HS-5 (cell line): Measurements from ENCODE around the gene MAGED2.
"Not testable (repeated sequence)": the region's sequence is repeated elsewhere in the genome, so short reads cannot be mapped to it uniquely, and the experiment has no call there.

Experiments
- DNase-seq: peaks from one replicate; pipeline ENCODE4 v3.0.0-alpha.2; 2012; ENCODE audit warnings: low read depth

MAGED2 gene

DNA sequence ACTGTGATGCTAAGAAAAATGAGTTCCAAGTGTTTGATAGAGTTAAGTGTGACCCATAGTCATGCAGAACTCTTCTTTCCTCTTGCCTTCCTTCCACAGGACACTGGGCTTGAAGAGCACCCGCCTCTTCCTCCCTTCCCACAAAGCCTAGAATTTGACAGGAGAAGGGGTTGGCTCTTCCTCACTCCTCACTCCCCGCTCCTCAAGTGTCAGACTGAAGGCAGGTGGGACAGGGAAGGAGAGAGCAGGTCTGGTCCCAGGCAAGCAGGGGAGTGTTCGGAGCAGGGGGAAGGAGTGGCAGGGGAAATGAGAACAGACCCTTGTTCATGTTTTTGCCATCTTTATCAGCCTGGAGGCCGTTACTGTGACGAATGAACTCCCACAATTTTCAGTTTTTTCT is 10.7 kb downstream of the MAGED2 start:
- no peak for DNase-seq

GRCh38 chrX:54819201-54819600 is 11.7 kb downstream of the MAGED2 start:
- DNase-seq: no peak

- no peak for DNase-seq
Observed at GRCh38 chrX:54820737-54821136, 13.2 kb downstream of the MAGED2 start.

- no peak for DNase-seq
Observed at GRCh38 chrX:54821310-54821709, 13.8 kb downstream of the MAGED2 start.

DNA sequence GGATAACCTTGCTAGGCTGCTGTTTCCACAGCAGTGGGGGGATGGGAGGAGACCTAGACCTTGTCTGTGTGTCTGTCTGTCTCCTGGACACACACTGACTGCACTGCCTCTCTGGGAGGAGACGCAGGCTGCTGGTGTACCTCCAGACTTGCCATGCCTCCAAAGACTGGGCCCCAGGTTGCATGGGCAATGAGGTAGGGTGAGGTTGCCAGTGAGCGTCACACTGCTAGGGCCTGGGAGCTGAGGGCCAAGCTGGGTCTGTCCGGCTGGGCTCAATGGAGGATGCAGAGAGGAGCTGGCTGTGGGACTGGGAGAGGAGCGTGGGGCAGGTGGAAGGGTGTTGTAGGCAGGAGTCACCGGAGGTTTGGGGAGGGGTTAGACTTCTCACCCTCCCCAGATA is 16.6 kb downstream of the MAGED2 start:
- DNase-seq: no peak

DNA sequence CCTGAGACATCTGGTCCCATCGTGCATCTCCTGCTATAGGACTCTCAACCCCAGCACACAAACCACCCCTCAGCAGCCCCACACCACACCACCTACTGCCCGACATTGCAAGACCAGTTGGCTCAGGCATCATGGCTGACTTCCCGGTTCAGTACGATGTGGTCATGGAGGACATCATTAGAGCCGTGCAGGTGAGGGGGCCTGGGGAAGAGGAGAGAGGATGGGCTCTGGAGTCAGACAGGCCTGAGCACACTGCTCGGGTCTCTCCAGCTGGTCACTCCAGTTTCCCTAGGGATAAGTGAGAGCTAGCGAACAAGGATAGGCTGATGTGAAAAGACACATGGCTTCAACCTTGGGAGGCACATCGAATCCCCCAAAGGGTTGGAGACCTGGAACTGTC is 17.2 kb downstream of the MAGED2 start:
- no peak for DNase-seq

- DNase-seq: no peak
Observed at GRCh38 chrX:54825716-54826438, 18.3 kb downstream of the MAGED2 start.

DNA sequence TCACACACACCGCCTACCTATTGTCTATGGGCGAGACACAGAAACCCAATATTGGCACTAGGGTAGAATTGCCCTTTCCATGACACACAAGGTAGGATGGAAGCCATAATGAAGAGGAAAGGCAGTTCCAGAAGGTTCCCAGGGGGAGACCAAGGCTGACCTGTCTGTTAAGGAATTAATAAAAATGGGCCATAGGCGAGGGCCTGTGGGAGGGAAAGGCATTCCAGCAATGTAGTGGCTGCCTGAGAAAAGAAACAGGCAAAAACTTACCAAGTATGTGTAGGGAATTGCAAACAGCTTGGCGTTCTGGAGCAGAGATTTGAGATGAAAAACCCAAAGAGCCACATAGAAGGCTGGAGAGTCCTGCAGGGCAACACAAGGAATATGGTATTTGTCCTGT is 19.1 kb downstream of the MAGED2 start:
- no peak for DNase-seq

DNA sequence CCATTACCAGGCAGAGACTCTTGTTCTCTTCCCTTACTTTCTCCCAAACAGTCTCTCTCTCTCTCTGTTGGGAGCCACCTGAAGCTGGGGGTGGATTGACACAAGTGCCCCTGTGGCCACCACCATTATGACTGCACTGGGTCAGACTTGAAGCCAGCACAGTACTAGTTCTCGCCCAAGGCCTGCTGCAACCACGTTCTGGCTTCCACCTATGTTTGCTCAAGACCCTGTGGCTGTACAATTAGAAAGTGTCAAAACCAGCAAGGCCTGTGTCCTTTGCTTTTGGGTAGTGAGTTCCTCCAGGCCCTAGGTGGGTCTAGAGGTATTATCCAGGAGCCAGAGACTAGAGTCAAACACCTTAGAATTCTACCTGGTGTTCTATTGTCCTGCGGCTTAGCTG is 31.0 kb downstream of the MAGED2 start:
- no peak for DNase-seq

- DNase-seq: not testable (repeated sequence)
Observed at GRCh38 chrX:54841184-54841874, 33.8 kb downstream of the MAGED2 start.

- no peak for DNase-seq
Observed at GRCh38 chrX:54842607-54843006, 35.1 kb downstream of the MAGED2 start.

DNA sequence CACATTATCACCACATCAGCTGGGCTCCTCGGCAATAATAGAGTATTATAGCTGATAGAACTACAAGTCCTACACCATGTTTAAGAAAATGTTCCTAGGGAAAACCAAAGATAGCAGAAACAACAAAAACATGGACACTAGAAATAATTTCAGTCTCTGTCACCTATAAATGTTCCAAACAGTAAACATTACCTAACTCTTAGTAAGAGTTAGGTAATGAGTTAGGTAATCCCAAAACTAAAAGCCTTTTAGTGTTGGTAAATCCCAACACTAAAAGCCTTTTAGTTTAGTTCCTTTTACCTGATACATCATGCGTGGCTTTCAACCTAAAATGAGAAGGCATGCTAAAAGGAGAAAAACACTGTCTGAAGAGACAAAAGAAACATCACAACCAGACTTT is 35.5 kb downstream of the MAGED2 start:
- DNase-seq: no peak

- not testable (repeated sequence) for DNase-seq
Observed at GRCh38 chrX:54847700-54848099, 40.2 kb downstream of the MAGED2 start.

GRCh38 chrX:54865208-54865607 is 57.7 kb downstream of the MAGED2 start:
- no peak for DNase-seq
